Astrocyte (in vitro differentiated cells and primary cell): Measurements from ENCODE around the gene MLLT10. TPM values are rescaled to one million over a fixed set of nuclear protein-coding genes. Genes with fewer than 3 reads are reported as not detected.

Experiments used
- DNase-seq: peaks from one replicate; pipeline ENCODE4 v3.0.0-alpha.2; 2010; ENCODE audit warnings: low read depth
- FAIRE-seq: peaks from 2 replicates; lab custom pipeline; 2011; peaks lifted over from hg19 to GRCh38; lab: Jason Lieb, UNC
- H2AFZ ChIP-seq: 2 replicates; pipeline ENCODE4 v1.6.0; 2012; ENCODE audit warnings: low read depth, low read length, inconsistent platforms
- H3K27ac ChIP-seq: 2 replicates; pipeline ENCODE4 v1.5.1; 2011; ENCODE audit warnings: low read depth, low read length, inconsistent platforms
- H3K27me3 ChIP-seq: 2 replicates; pipeline ENCODE4 v1.6.0; 2011; ENCODE audit warnings: low read length, inconsistent platforms; ENCODE audit not compliant: insufficient read depth
- H3K36me3 ChIP-seq: 2 replicates; pipeline ENCODE4 v1.5.1; 2011; ENCODE audit warnings: low read length, inconsistent platforms; ENCODE audit not compliant: insufficient read depth
- H3K4me1 ChIP-seq: 2 replicates; pipeline ENCODE4 v1.5.1; 2011; ENCODE audit warnings: low read length, inconsistent platforms; ENCODE audit not compliant: insufficient read depth
- H3K4me2 ChIP-seq: 2 replicates; pipeline ENCODE4 v1.6.0; 2012; ENCODE audit warnings: low read length, inconsistent platforms
- H3K4me3 ChIP-seq: 2 replicates; pipeline ENCODE4 v1.5.1; 2011; ENCODE audit warnings: low read depth, mild to moderate bottlenecking, low read length, inconsistent platforms; ENCODE audit not compliant: insufficient read depth
- H3K79me2 ChIP-seq: 2 replicates; pipeline ENCODE4 v1.6.0; 2012; ENCODE audit warnings: mild to moderate bottlenecking, low read length, inconsistent platforms; ENCODE audit not compliant: insufficient read depth
- H3K9ac ChIP-seq: 2 replicates; pipeline ENCODE4 v1.6.0; 2012; ENCODE audit warnings: mild to moderate bottlenecking, low read length, inconsistent platforms
- H3K9me3 ChIP-seq: 2 replicates; pipeline ENCODE4 v1.5.1; 2012; ENCODE audit warnings: low read depth, mild to moderate bottlenecking, low read length, inconsistent platforms; ENCODE audit not compliant: insufficient read depth
- H4K20me1 ChIP-seq: 2 replicates; pipeline ENCODE4 v1.6.0; 2012; ENCODE audit warnings: low read length, inconsistent platforms; ENCODE audit not compliant: insufficient read depth
- H3K27ac Mint-ChIP-seq: one replicate; pipeline ENCODE4 v1.8.0; 2021; ENCODE audit warnings: mild to moderate bottlenecking, mixed read lengths; ENCODE audit not compliant: unreplicated experiment
- H3K27me3 Mint-ChIP-seq: one replicate; pipeline ENCODE4 v1.8.0; 2021; ENCODE audit warnings: low read depth, mixed read lengths; ENCODE audit not compliant: unreplicated experiment
- H3K36me3 Mint-ChIP-seq: one replicate; pipeline ENCODE4 v1.8.0; 2021; ENCODE audit warnings: low read depth, mixed read lengths; ENCODE audit not compliant: unreplicated experiment
- H3K4me1 Mint-ChIP-seq: one replicate; pipeline ENCODE4 v1.8.0; 2021; ENCODE audit warnings: low read depth, mixed read lengths; ENCODE audit not compliant: unreplicated experiment
- H3K4me3 Mint-ChIP-seq: one replicate; pipeline ENCODE4 v1.8.0; 2021; ENCODE audit warnings: mild to moderate bottlenecking, moderate library complexity, mixed read lengths; ENCODE audit not compliant: unreplicated experiment
- H3K9me3 Mint-ChIP-seq: one replicate; pipeline ENCODE4 v1.8.0; 2021; ENCODE audit warnings: mild to moderate bottlenecking, mixed read lengths; ENCODE audit not compliant: unreplicated experiment
- EZH2 ChIP-seq: IDR thresholded peaks from 2 replicates; pipeline ENCODE4 v1.6.1; 2012; ENCODE audit warnings: mild to moderate bottlenecking, low read length, inconsistent platforms; ENCODE audit not compliant: insufficient read depth
- total RNA-seq: library from RNA; stranded (reverse); gene quantifications from 2 replicates; pipeline ENCODE4 v1.2.1, GENCODE V29; 2021
- TF ChIP-seq, protein P1 (sequence below): IDR thresholded peaks from 2 replicates; pipeline ENCODE4 v1.5.1; 2011; ENCODE audit warnings: low read depth, mild to moderate bottlenecking, inconsistent platforms, low read length, moderate library complexity; ENCODE audit not compliant: insufficient read depth

MLLT10 gene
- total RNA-seq, 1 donor from 2014 or later, result 46.9 TPM

- Mint-ChIP-seq H3K27me3 (no peaks in the 10 kb centered on the region), H3K4me3 (peak overlapping the region; percentile 84), H3K36me3 (peaks cover 3% of the 10 kb centered on the region), H3K9me3 (no peaks in the 10 kb centered on the region), H3K27ac (peak overlapping the region; percentile 71), H3K4me1 (peaks cover 38% of the 10 kb centered on the region)
- Histone ChIP-seq H3K4me3 (peak overlapping the region; percentile 67), H4K20me1 (no peaks in the 10 kb centered on the region), H3K79me2 (peaks cover 67% of the 10 kb centered on the region), H3K27ac (peak overlapping the region; percentile 11), H3K9me3 (no peaks in the 10 kb centered on the region), H2AFZ (peak overlapping the region; percentile 53), H3K9ac (peak overlapping the region; percentile 78), H3K4me2 (peak overlapping the region; percentile 94), H3K4me1 (peaks cover 54% of the 10 kb centered on the region), H3K27me3 (no peaks in the 10 kb centered on the region), H3K36me3 (no peaks in the 10 kb centered on the region)
- TF ChIP-seq, protein P1, sequence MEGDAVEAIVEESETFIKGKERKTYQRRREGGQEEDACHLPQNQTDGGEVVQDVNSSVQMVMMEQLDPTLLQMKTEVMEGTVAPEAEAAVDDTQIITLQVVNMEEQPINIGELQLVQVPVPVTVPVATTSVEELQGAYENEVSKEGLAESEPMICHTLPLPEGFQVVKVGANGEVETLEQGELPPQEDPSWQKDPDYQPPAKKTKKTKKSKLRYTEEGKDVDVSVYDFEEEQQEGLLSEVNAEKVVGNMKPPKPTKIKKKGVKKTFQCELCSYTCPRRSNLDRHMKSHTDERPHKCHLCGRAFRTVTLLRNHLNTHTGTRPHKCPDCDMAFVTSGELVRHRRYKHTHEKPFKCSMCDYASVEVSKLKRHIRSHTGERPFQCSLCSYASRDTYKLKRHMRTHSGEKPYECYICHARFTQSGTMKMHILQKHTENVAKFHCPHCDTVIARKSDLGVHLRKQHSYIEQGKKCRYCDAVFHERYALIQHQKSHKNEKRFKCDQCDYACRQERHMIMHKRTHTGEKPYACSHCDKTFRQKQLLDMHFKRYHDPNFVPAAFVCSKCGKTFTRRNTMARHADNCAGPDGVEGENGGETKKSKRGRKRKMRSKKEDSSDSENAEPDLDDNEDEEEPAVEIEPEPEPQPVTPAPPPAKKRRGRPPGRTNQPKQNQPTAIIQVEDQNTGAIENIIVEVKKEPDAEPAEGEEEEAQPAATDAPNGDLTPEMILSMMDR, result no peak
- no peak for TF ChIP-seq EZH2
- FAIRE-seq (no peak), DNase-seq (no peak)
Observed at GRCh38 chr10:21515361-21516241, 18.4 kb upstream of the MLLT10 start.

DNA sequence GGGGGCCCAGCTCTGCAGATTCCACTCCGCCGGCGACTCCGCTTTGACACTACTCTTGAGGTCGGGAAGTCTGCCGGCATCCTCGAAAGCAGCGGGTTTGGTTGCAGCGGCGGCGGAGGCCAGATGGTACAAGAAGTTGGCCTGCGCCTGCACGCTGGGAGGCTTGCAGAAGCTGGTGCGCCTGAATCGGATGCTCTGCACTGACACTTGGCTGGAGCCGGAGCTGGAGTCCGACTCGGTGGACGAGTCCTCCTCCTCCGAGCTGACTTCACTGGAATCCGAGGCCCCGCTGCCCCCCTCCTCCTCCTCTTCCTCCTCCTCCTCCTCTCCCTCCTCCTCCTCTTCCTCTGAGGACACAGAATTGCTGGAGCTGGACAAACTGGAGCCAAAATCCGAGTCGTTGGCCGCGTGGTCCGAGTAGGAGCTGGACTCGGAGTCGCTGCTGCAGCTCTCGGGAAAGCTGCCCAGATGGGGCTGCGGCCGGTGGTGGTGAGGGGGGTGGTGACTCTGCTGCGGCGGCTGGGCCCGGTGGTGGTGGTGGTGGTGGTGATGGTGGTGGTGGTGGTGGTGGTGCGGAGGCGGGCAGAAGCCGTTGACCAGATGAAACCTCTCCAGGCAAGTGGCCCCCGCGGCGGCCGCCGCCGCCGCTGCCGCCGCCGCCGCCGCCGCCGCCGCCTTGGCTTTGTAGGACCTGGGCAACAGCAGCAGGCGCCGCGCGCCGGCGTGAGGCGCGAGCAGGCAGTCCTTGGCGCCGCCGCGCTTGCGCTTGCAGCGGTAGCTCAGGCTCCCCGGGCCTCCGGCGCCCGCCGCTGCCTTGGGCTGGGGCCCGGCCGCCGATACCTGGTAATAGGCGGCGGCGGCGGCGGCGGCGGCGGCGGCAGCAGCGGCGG lies 17.5 kb upstream of the MLLT10 start:
- H3K27ac ChIP-seq, result peak overlapping the region; percentile 62
- peak overlapping the region; percentile 53 for H2AFZ ChIP-seq
- H4K20me1 ChIP-seq, result no peaks in the 10 kb centered on the region
- peak overlapping the region; percentile 84 for H3K4me3 Mint-ChIP-seq
- H3K4me1 Mint-ChIP-seq, result peaks cover 41% of the 10 kb centered on the region
- H3K4me1 ChIP-seq, result peaks cover 57% of the 10 kb centered on the region
- no peaks in the 10 kb centered on the region for H3K27me3 Mint-ChIP-seq
- DNase-seq (peak; percentile 67), FAIRE-seq (no peak)
- H3K9me3 ChIP-seq, result no peaks in the 10 kb centered on the region
- H3K36me3 ChIP-seq, result no peaks in the 10 kb centered on the region
- H3K9ac ChIP-seq, result peak overlapping the region; percentile 78
- peak overlapping the region; percentile 71 for H3K27ac Mint-ChIP-seq
- H3K36me3 Mint-ChIP-seq, result peaks cover 3% of the 10 kb centered on the region
- peak overlapping the region; percentile 70 for H3K4me3 ChIP-seq
- H3K79me2 ChIP-seq, result peaks cover 66% of the 10 kb centered on the region
- H3K9me3 Mint-ChIP-seq, result no peaks in the 10 kb centered on the region
- H3K27me3 ChIP-seq, result no peaks in the 10 kb centered on the region
- TF ChIP-seq, protein P1, result no peak
- no peak for TF ChIP-seq EZH2
- peak overlapping the region; percentile 94 for H3K4me2 ChIP-seq
